Measurements from ENCODE around the gene SPDYE3. TPM values are rescaled to one million over a fixed set of nuclear protein-coding genes. Genes with fewer than 3 reads are reported as not detected.

SPDYE3 gene
- total RNA-seq, 1 experiment from 2014 or later: not detected

- Histone ChIP-seq H3K9me3 (ENCODE audit: control insufficient read depth, insufficient read depth, low read depth, low read length) (no peaks in the 10 kb centered on the region), H3K27ac (ENCODE audit: low read length) (no peak overlapping the region), H3K4me1 (ENCODE audit: control insufficient read depth, insufficient read depth, low read length) (no peaks in the 10 kb centered on the region), H3K4me3 (ENCODE audit: low read depth in 2 of 2, low read length in 2 of 2) (no peak overlapping the region), H3K36me3 (ENCODE audit: control insufficient read depth, insufficient read depth, low read length) (peaks cover 17% of the 10 kb centered on the region), H3K27me3 (ENCODE audit: control insufficient read depth, insufficient read depth, low read length) (no peaks in the 10 kb centered on the region)
- no TSS peak for BruUV-seq (replicated peaks)
- ATAC-seq: 0 out of 2 replicates have a peak, but pooled peaks have one; percentile 9
- in situ Hi-C loops (cut with HindIII; ENCODE audit: low pct_unique_long_range_greater_than_20kb, low sequenced_read_pairs) (no loop called here), intact Hi-C loops (cut with micrococcal nuclease; ENCODE audit: unreplicated experiment) (no loop called here)
- ChIA-PET POLR2A (no interaction called here), CTCF (no interaction called here)
- no peak for TF ChIP-seq REST (IDR thresholded peaks at IDR 0.05; ENCODE audit: insufficient read depth in 1 of 2, low read depth in 2 of 2, low read length in 1 of 2)
- no peak for TF ChIP-seq POLR2AphosphoS5 (IDR thresholded peaks at IDR 0.05; ENCODE audit: low read depth, low read length)
- TF ChIP-seq CTCF (IDR thresholded peaks at IDR 0.05): no peak
- no peak for TF ChIP-seq TCF7L2 (IDR thresholded peaks at IDR 0.05; ENCODE audit: low read depth, low read length)
- no peak for TF ChIP-seq SIN3A (IDR thresholded peaks at IDR 0.05; ENCODE audit: borderline replicate concordance, insufficient read depth, low read depth, low read length)
- no peak for DNase-seq (ENCODE audit: low read depth, low spot score)
These were observed 45.6 kb downstream of the SPDYE3 start for GRCh38 chr7:100352984-100353684.

- BruUV-seq (replicated peaks): no TSS peak
- intact Hi-C loops (cut with micrococcal nuclease; ENCODE audit: unreplicated experiment) (no loop called here), in situ Hi-C loops (cut with HindIII; ENCODE audit: low pct_unique_long_range_greater_than_20kb, low sequenced_read_pairs) (no loop called here)
- H3K27ac ChIP-seq (ENCODE audit: low read length): no peak overlapping the region
- no peaks in the 10 kb centered on the region for H3K27me3 ChIP-seq (ENCODE audit: control insufficient read depth, insufficient read depth, low read length)
- H3K4me1 ChIP-seq (ENCODE audit: control insufficient read depth, insufficient read depth, low read length): no peaks in the 10 kb centered on the region
- DNase-seq (ENCODE audit: low read depth, low spot score): no peak
- ATAC-seq: no peak
- POLR2A ChIA-PET: no interaction called here
- no peak overlapping the region for H3K4me3 ChIP-seq (ENCODE audit: low read depth in 2 of 2, low read length in 2 of 2)
- TF ChIP-seq TCF7L2 (IDR thresholded peaks at IDR 0.05; ENCODE audit: low read depth, low read length): no peak
- no peak for TF ChIP-seq SIN3A (IDR thresholded peaks at IDR 0.05; ENCODE audit: borderline replicate concordance, insufficient read depth, low read depth, low read length)
- TF ChIP-seq REST (IDR thresholded peaks at IDR 0.05; ENCODE audit: insufficient read depth in 1 of 2, low read depth in 2 of 2, low read length in 1 of 2): no peak
- no peak for TF ChIP-seq CTCF (IDR thresholded peaks at IDR 0.05)
- no peak; the same call in 1 of the 2 replicates for TF ChIP-seq POLR2AphosphoS5 (IDR thresholded peaks at IDR 0.05; ENCODE audit: low read depth, low read length)
- CTCF ChIA-PET: no interaction called here
- no peaks in the 10 kb centered on the region for H3K9me3 ChIP-seq (ENCODE audit: control insufficient read depth, insufficient read depth, low read depth, low read length)
- peaks cover 15% of the 10 kb centered on the region for H3K36me3 ChIP-seq (ENCODE audit: control insufficient read depth, insufficient read depth, low read length)
These were observed 46.3 kb downstream of the SPDYE3 start for GRCh38 chr7:100353685-100354330.
